ENCODE data around the gene CDR2. TPM values are rescaled to one million over a fixed set of nuclear protein-coding genes. Genes with fewer than 3 reads are reported as not detected.

The CDR2 gene
- polyA plus RNA-seq, 3 donors: 2.5 to 5.9 (median 4.8) TPM

- peak overlapping the region in 1 of 7 donors; percentile 37 for H3K27ac Mint-ChIP-seq
- H3K79me2 ChIP-seq (ENCODE audit: insufficient read depth, low read length): no peaks in the 10 kb centered on the region
- intact Hi-C loops (cut with micrococcal nuclease): no loop called here
- peaks cover 2 to 5% of the 10 kb centered on the region in 2 donors for H3K36me3 ChIP-seq (replicated peaks in 1 of 2; ENCODE audit: control insufficient read depth in 1 of 2, insufficient read depth in 2 of 2, low read length in 2 of 2)
- no peaks in the 10 kb centered on the region for H4K20me1 ChIP-seq (ENCODE audit: insufficient read depth, low read length)
- WGBS (ENCODE audit: insufficient coverage): no CpG with 5 or more reads among the region's 1 CpG
- H3K27me3 ChIP-seq (ENCODE audit: control insufficient read depth in 2 of 2, insufficient read depth in 2 of 2, low read length in 2 of 2): no peaks in the 10 kb centered on the region
- H3K9me3 ChIP-seq (replicated peaks in 1 of 2; ENCODE audit: control insufficient read depth in 1 of 2, insufficient read depth in 1 of 2, low read length in 2 of 2): no peaks in the 10 kb centered on the region
- peaks cover 7 to 9% of the 10 kb centered on the region in 2 donors for H3K36me3 Mint-ChIP-seq
- H3K4me1 Mint-ChIP-seq: peaks cover 30% of the 10 kb centered on the region
- no peak for DNase-seq
- no peak overlapping the region for H3K27ac ChIP-seq (ENCODE audit: low read depth in 1 of 2, low read length in 2 of 2)
- no peak overlapping the region for H3K4me3 ChIP-seq (replicated peaks in 1 of 3; ENCODE audit: low read depth in 2 of 3, low read length in 3 of 3)
- H3K9me3 Mint-ChIP-seq: no peaks in the 10 kb centered on the region
- no peaks in the 10 kb centered on the region for H3K27me3 Mint-ChIP-seq (ENCODE audit: low read depth in 3 of 3)
- H3K4me1 ChIP-seq (ENCODE audit: control insufficient read depth in 1 of 2, insufficient read depth in 2 of 2, low read length in 2 of 2): peaks cover 28 to 33% of the 10 kb centered on the region in 2 donors
- H2AFZ ChIP-seq (ENCODE audit: insufficient read depth, low read depth, low read length, poor library complexity, severe bottlenecking): no peak overlapping the region
- no peak for TF ChIP-seq CTCF (IDR thresholded peaks at IDR 0.05)
- H3K4me2 ChIP-seq (replicated peaks; ENCODE audit: extremely low read depth, low read length, poor library complexity, severe bottlenecking): no peak overlapping the region
- no peak overlapping the region for H3K4me3 Mint-ChIP-seq
- H3K9ac ChIP-seq (ENCODE audit: insufficient read depth, low read length, poor library complexity, severe bottlenecking): no peak overlapping the region
These were observed 16.8 kb downstream of the CDR2 start for GRCh38 chr16:22357635-22357971.

DNA sequence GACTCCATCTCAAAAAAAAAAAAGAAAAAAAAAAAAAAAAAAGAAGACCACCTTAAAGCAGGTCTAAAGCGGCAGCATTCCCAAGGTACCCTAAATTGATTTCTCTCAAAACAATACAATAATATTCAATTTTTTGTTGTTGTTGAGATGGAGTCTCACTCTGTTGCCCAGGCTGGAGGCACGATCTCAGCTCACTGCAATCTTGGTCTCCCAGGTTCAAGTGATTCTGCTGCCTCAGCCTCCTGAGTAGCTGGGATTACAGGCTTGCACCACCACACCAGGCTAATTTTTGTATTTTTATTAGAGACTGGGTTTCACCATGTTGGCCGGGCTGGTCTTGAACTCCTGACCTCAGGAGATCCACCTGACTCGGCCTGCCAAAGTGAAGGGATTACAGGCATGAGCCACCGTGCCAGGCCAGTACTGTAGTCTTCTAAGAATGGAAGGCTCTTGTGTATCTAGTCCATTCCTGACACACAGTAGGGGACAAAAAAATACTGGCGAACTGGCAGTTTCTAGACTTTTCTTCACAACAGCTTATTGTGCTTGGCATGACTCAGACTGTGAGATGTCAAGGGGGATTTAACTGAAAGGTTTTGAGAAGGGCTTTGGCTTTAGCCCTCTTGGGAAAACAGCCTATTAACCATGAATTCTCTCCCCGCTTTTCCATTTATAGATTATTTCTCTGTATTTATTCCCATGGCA is 17.3 kb downstream of the CDR2 start:
- DNase-seq: no peak
- no peak overlapping the region for H3K4me3 Mint-ChIP-seq
- Histone ChIP-seq H3K9ac (ENCODE audit: insufficient read depth, low read length, poor library complexity, severe bottlenecking) (no peak overlapping the region), H3K27ac (ENCODE audit: low read depth in 1 of 2, low read length in 2 of 2) (no peak overlapping the region), H3K79me2 (ENCODE audit: insufficient read depth, low read length) (peaks cover 3% of the 10 kb centered on the region), H3K4me3 (replicated peaks in 1 of 3; ENCODE audit: low read depth in 2 of 3, low read length in 3 of 3) (no peak overlapping the region), H4K20me1 (ENCODE audit: insufficient read depth, low read length) (no peaks in the 10 kb centered on the region), H3K36me3 (replicated peaks in 1 of 2; ENCODE audit: control insufficient read depth in 1 of 2, insufficient read depth in 2 of 2, low read length in 2 of 2) (no peaks in the 10 kb centered on the region), H3K4me2 (replicated peaks; ENCODE audit: extremely low read depth, low read length, poor library complexity, severe bottlenecking) (no peak overlapping the region), H3K27me3 (ENCODE audit: control insufficient read depth in 2 of 2, insufficient read depth in 2 of 2, low read length in 2 of 2) (no peaks in the 10 kb centered on the region), H3K9me3 (replicated peaks in 1 of 2; ENCODE audit: control insufficient read depth in 1 of 2, insufficient read depth in 1 of 2, low read length in 2 of 2) (no peaks in the 10 kb centered on the region), H3K4me1 (ENCODE audit: control insufficient read depth in 1 of 2, insufficient read depth in 2 of 2, low read length in 2 of 2) (peaks cover 34 to 38% of the 10 kb centered on the region in 2 donors), H2AFZ (ENCODE audit: insufficient read depth, low read depth, low read length, poor library complexity, severe bottlenecking) (no peak overlapping the region)
- WGBS (ENCODE audit: insufficient coverage): 100% methylated on average over 3 of the region's 7 CpGs
- TF ChIP-seq CTCF (IDR thresholded peaks at IDR 0.05): no peak
- H3K27ac Mint-ChIP-seq: peak overlapping the region in 1 of 7 donors; percentile 37
- H3K27me3 Mint-ChIP-seq (ENCODE audit: low read depth in 3 of 3): no peaks in the 10 kb centered on the region
- H3K4me1 Mint-ChIP-seq: peaks cover 35% of the 10 kb centered on the region
- no peaks in the 10 kb centered on the region for H3K9me3 Mint-ChIP-seq
- intact Hi-C loops (cut with micrococcal nuclease): no loop called here
- H3K36me3 Mint-ChIP-seq: peaks cover 2 to 4% of the 10 kb centered on the region in 2 donors
